ENCODE measurements around the gene MED27. TPM values are rescaled to one million over a fixed set of nuclear protein-coding genes. Genes with fewer than 3 reads are reported as not detected.

MED27 gene
- total and polyA plus RNA-seq, 2 of the 8 experiments (the other 6 are each of a cell fraction or from before 2014, with no cell fraction given): 29.9 to 56.5 TPM

DNA sequence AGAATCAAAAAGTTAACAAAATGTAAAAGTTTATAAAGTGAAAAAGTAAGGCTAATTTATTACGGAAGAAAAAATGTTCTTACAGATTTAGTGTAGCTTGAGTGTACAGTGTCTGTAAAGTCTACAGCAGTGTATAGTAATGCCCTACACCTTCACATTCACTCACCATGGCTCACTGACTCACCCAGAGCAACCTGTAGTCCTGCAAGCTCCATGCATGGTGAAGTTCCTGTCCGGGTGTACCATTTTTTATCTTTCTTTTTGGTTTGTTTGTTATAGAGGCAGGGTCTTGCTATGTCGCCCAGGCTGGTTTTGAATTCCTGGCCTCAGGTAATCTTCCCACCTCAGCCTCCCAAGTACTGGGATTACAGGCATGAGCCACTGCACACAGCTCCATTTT lies 93.6 kb downstream of the MED27 start:
- H3K18ac ChIP-seq (ENCODE audit: extremely low read depth, low read length): no peak overlapping the region

More for the DNA sequence above, 93.6 kb downstream of the MED27 start:
- Histone ChIP-seq H4K8ac (ENCODE audit: extremely low read depth, insufficient read depth, low read length) (no peak overlapping the region), H2BK120ac (replicated peaks; ENCODE audit: low read depth, low read length) (no peak overlapping the region), H3K4me1 (replicated peaks in 1 of 4; ENCODE audit: control insufficient read depth in 3 of 4, insufficient read depth in 4 of 4, low read length in 3 of 4) (peaks cover 0 to 6% (median 3%) of the 10 kb centered on the region in 4 experiments; a peak in 2 of 7 replicates), H3K23me2 (ENCODE audit: low read depth, low read length) (no peaks in the 10 kb centered on the region), H3K23ac (ENCODE audit: insufficient read length) (no peak overlapping the region), H3K79me2 (ENCODE audit: control insufficient read depth in 1 of 2, insufficient read depth in 2 of 2, low read length in 2 of 2) (no peaks in the 10 kb centered on the region), H3K14ac (ENCODE audit: insufficient read length) (no peak overlapping the region), H2BK15ac (ENCODE audit: low read length) (no peak overlapping the region), H3K79me1 (ENCODE audit: low read depth, low read length) (peaks cover 2% of the 10 kb centered on the region; the same call in 1 of the 2 replicates), H2AFZ (ENCODE audit: low read length) (no peak overlapping the region), H4K91ac (replicated peaks; ENCODE audit: insufficient read length, low read length) (no peak overlapping the region), H2BK5ac (ENCODE audit: low read depth, low read length) (no peak overlapping the region), H3K9me3 (ENCODE audit: insufficient read depth in 2 of 2, low read depth in 1 of 2, low read length in 1 of 2) (no peaks in the 10 kb centered on the region), H3K4me2 (ENCODE audit: insufficient read depth in 1 of 2, low read depth in 2 of 2, low read length in 2 of 2) (no peak overlapping the region), H3K4me3 (ENCODE audit: extremely low read depth in 1 of 4, insufficient read depth in 2 of 4, low read depth in 3 of 4, low read length in 4 of 4) (no peak overlapping the region), H2BK12ac (ENCODE audit: low read depth, low read length) (no peak overlapping the region), H3K9ac (replicated peaks in 1 of 4; ENCODE audit: extremely low read depth in 1 of 4, low read depth in 3 of 4, low read length in 3 of 4) (no peak overlapping the region), H3K56ac (replicated peaks; ENCODE audit: insufficient read length, low read depth, low read length) (no peak overlapping the region), H3K27ac (ENCODE audit: low read depth, low read length) (no peak overlapping the region), H2AK5ac (ENCODE audit: low read depth, low read length) (no peak overlapping the region), H4K20me1 (replicated peaks in 1 of 2; ENCODE audit: control insufficient read depth in 1 of 2, insufficient read depth in 2 of 2, low read length in 2 of 2) (peaks cover 0 to 4% of the 10 kb centered on the region in 2 experiments), H3K36me3 (ENCODE audit: control insufficient read depth in 2 of 4, insufficient read depth in 4 of 4, low read length in 3 of 4) (no peaks in the 10 kb centered on the region), H4K5ac (ENCODE audit: insufficient read length, low read depth, low read length) (no peak overlapping the region), H3K27me3 (replicated peaks in 1 of 4; ENCODE audit: control insufficient read depth in 3 of 4, extremely low read depth in 1 of 4, insufficient read depth in 3 of 4, low read length in 3 of 4) (no peaks in the 10 kb centered on the region), H3K4ac (replicated peaks; ENCODE audit: insufficient read length, low read depth, low read length) (no peak overlapping the region), H2BK20ac (ENCODE audit: low read length) (no peak overlapping the region)
- FAIRE-seq: no peak
- POLR2A ChIA-PET (ENCODE audit: partially characterized antibody): interaction anchor here (0.6 kb wide), 1 partner anchor 528 kb away, joined by 4 read pairs; no protein-coding TSS in a partner anchor
- no peak for TF ChIP-seq ZNF274 (IDR thresholded peaks at IDR 0.05; ENCODE audit: borderline replicate concordance, extremely low read depth, low read length)
- TF ChIP-seq CBX5 (IDR thresholded peaks at IDR 0.05; ENCODE audit: low read depth, low read length): no peak
- no peak for TF ChIP-seq TBP (IDR thresholded peaks at IDR 0.05; ENCODE audit: low read depth, low read length)
- TF ChIP-seq TAF7 (optimal IDR thresholded peaks at IDR 0.05; ENCODE audit: borderline replicate concordance, low read depth, low read length): no peak
- no peak for TF ChIP-seq SP4 (IDR thresholded peaks at IDR 0.05; ENCODE audit: low read length)
- TF ChIP-seq SP1 (IDR thresholded peaks at IDR 0.05; ENCODE audit: low read depth, low read length): no peak
- no peak for TF ChIP-seq SUZ12 (IDR thresholded peaks at IDR 0.05; ENCODE audit: low read length)
- TF ChIP-seq HDAC6 (IDR thresholded peaks at IDR 0.05; ENCODE audit: low read depth, low read length): no peak
- no peak for TF ChIP-seq POU5F1 (IDR thresholded peaks at IDR 0.05; ENCODE audit: low read depth, low read length)
- WGBS, 2 experiments (ENCODE audit: extremely low coverage in 1 of 2, insufficient coverage in 1 of 2, insufficient read length in 1 of 2, insufficient replicate concordance in 2 of 2, low coverage in 1 of 2, low lambda C conversion rate in 2 of 2, missing lambda C conversion rate in 1 of 2): 87% methylated on average over 3 of the region's 3 CpGs; no CpG with 5 or more reads in 1 of the 2 experiments
- CTCF ChIA-PET (ENCODE audit: partially characterized antibody): interaction anchor here (0.5 to 1.3 kb wide), 4 partner anchors 15 to 359 kb away, joined by 3 to 4 read pairs (median 3); no protein-coding TSS in a partner anchor
- DNase-seq (ENCODE audit: low read depth in 1 of 2, low spot score in 2 of 2): no peak
